Osteocyte (in vitro differentiated cells): ENCODE data around the gene FILIP1. TPM values are rescaled to one million over a fixed set of nuclear protein-coding genes. Genes with fewer than 3 reads are reported as not detected.

ENCODE experiments used
- DNase-seq: peaks from one replicate; pipeline ENCODE4 v3.0.0; 2021; ENCODE audit warnings: mixed read lengths; ENCODE audit not compliant: unreplicated experiment; ENCODE audit errors: extremely low spot score
- H3K27ac Mint-ChIP-seq: one replicate; pipeline ENCODE4 v1.8.0; 2021; ENCODE audit warnings: mild to moderate bottlenecking, mixed read lengths; ENCODE audit not compliant: unreplicated experiment
- H3K27me3 Mint-ChIP-seq: one replicate; pipeline ENCODE4 v1.8.0; 2021; ENCODE audit warnings: mixed read lengths; ENCODE audit not compliant: unreplicated experiment
- H3K36me3 Mint-ChIP-seq: one replicate; pipeline ENCODE4 v1.8.0; 2021; ENCODE audit warnings: mixed read lengths; ENCODE audit not compliant: unreplicated experiment
- H3K4me1 Mint-ChIP-seq: one replicate; pipeline ENCODE4 v1.8.0; 2021; ENCODE audit warnings: mixed read lengths; ENCODE audit not compliant: unreplicated experiment
- H3K4me3 Mint-ChIP-seq: one replicate; pipeline ENCODE4 v1.8.0; 2021; ENCODE audit warnings: mild to moderate bottlenecking, moderate library complexity, mixed read lengths; ENCODE audit not compliant: unreplicated experiment
- H3K9me3 Mint-ChIP-seq: one replicate; pipeline ENCODE4 v1.8.0; 2021; ENCODE audit warnings: mixed read lengths; ENCODE audit not compliant: unreplicated experiment
- total RNA-seq: library from RNA; stranded (reverse); gene quantifications from 2 replicates; pipeline ENCODE4 v1.2.1, GENCODE V29; 2021
- TF ChIP-seq, protein P1 (sequence below): fragments of 200-600 bp; sonication (generic); IDR thresholded peaks from 2 replicates; pipeline ENCODE4 v1.5.0; 2021; ENCODE audit warnings: antibody characterized with exemption, mild to moderate bottlenecking, moderate library complexity

The FILIP1 gene
- total RNA-seq, 1 donor from 2014 or later, result 0.05 TPM

DNA sequence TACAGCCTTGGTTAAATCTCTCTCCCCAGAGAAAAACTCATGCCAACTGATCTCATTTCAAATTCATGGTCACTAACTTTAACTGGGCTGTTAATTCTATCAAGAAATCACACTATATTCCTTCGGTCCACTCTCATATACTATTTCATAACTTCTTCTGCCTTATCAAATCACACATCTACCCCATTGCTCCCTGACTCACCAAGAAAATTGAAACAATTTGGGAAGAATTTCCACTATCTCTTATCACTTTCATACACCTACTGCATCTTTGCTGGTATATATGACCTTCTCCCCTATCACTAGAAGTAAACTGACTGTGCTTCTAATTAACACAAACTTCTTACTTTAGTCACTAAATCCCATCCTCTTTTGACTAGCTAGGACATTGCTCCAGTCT, 102.3 kb downstream of the FILIP1 start:
- H3K4me1 Mint-ChIP-seq, result no peaks in the 10 kb centered on the region
- no peak overlapping the region for H3K27ac Mint-ChIP-seq
- H3K27me3 Mint-ChIP-seq, result peaks cover 10% of the 10 kb centered on the region
- H3K4me3 Mint-ChIP-seq, result no peak overlapping the region
- H3K36me3 Mint-ChIP-seq, result no peaks in the 10 kb centered on the region
- H3K9me3 Mint-ChIP-seq, result no peaks in the 10 kb centered on the region
- DNase-seq, result no peak
- TF ChIP-seq, protein P1, sequence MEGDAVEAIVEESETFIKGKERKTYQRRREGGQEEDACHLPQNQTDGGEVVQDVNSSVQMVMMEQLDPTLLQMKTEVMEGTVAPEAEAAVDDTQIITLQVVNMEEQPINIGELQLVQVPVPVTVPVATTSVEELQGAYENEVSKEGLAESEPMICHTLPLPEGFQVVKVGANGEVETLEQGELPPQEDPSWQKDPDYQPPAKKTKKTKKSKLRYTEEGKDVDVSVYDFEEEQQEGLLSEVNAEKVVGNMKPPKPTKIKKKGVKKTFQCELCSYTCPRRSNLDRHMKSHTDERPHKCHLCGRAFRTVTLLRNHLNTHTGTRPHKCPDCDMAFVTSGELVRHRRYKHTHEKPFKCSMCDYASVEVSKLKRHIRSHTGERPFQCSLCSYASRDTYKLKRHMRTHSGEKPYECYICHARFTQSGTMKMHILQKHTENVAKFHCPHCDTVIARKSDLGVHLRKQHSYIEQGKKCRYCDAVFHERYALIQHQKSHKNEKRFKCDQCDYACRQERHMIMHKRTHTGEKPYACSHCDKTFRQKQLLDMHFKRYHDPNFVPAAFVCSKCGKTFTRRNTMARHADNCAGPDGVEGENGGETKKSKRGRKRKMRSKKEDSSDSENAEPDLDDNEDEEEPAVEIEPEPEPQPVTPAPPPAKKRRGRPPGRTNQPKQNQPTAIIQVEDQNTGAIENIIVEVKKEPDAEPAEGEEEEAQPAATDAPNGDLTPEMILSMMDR, result no peak

DNA sequence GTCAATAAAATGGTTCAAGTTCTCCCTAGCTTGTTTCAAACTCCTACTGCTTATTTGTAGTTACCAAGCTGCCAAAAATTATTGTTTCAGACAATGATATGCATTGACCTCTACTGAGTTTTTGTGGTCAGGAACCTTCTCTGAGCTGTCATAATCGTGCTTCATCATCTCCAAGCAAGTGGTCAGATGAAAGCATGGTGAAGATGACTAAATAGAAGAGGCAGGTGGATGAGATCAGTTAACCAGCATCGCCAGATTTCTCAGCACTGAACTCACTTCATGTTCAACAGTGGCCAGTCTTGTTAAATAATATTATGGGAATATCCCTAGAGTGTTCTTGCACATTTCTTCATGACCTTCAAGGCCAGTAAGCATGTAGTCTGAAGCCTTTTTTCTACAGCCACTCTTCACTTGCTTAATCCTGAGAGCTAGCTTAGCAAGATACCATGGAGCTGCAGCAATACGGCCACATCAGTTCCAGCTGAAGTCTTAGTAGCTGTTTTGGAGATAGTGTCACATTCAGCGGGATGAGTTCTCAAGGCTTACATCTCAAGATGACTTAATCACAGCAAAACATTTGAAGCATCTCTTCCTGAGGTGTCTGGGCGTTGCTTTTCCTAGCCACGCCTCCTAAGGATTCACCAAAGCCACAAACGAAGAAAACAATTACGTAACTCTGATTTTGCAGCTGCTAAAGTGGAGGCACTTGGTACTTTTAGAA, 107.4 kb downstream of the FILIP1 start:
- TF ChIP-seq, protein P1, result no peak
- no peak for DNase-seq
- H3K36me3 Mint-ChIP-seq, result no peaks in the 10 kb centered on the region
- H3K27me3 Mint-ChIP-seq, result peaks cover 39% of the 10 kb centered on the region
- no peaks in the 10 kb centered on the region for H3K9me3 Mint-ChIP-seq
- H3K4me1 Mint-ChIP-seq, result no peaks in the 10 kb centered on the region
- H3K4me3 Mint-ChIP-seq, result no peak overlapping the region
- H3K27ac Mint-ChIP-seq, result no peak overlapping the region

DNA sequence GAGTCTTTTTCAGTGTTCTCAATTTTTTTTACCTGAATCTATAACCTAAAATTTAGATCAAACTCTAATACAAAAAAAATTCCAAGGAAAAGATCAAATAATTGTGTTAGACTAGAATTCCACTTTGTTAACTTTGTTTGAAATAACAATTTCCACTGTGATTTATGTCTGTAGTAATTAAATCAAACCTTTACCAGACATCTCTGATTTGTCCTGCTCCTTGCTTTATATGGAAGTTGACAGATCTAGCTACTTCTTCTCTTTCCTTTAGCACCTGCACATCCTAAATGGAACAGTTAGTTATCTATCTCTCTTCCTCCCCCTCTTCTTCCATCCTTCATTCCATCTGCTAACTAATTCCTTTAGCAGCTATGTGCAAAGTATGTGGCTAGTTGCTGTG, 109.5 kb downstream of the FILIP1 start:
- no peaks in the 10 kb centered on the region for H3K36me3 Mint-ChIP-seq
- no peak overlapping the region for H3K27ac Mint-ChIP-seq
- TF ChIP-seq, protein P1, result no peak
- no peak for DNase-seq
- no peaks in the 10 kb centered on the region for H3K4me1 Mint-ChIP-seq
- H3K27me3 Mint-ChIP-seq, result peaks cover 44% of the 10 kb centered on the region
- H3K9me3 Mint-ChIP-seq, result no peaks in the 10 kb centered on the region
- no peak overlapping the region for H3K4me3 Mint-ChIP-seq

DNA sequence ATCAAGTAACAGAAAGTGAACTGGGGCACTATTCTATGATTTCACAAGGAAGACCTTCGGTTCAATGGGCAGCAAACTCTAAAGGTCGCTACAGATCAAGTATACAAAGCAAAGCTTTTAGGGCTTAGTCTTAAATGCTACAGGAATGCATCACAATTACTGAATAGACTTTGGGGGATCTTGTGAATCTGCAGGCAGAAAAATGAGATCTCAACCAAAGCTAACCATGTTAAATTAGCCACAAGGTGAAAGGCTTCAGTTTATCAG, 111.0 kb downstream of the FILIP1 start:
- TF ChIP-seq, protein P1, result no peak
- no peak for DNase-seq
- H3K27ac Mint-ChIP-seq, result no peak overlapping the region
- peaks cover 34% of the 10 kb centered on the region for H3K27me3 Mint-ChIP-seq
- H3K4me1 Mint-ChIP-seq, result no peaks in the 10 kb centered on the region
- H3K9me3 Mint-ChIP-seq, result no peaks in the 10 kb centered on the region
- H3K4me3 Mint-ChIP-seq, result no peak overlapping the region
- no peaks in the 10 kb centered on the region for H3K36me3 Mint-ChIP-seq

DNA sequence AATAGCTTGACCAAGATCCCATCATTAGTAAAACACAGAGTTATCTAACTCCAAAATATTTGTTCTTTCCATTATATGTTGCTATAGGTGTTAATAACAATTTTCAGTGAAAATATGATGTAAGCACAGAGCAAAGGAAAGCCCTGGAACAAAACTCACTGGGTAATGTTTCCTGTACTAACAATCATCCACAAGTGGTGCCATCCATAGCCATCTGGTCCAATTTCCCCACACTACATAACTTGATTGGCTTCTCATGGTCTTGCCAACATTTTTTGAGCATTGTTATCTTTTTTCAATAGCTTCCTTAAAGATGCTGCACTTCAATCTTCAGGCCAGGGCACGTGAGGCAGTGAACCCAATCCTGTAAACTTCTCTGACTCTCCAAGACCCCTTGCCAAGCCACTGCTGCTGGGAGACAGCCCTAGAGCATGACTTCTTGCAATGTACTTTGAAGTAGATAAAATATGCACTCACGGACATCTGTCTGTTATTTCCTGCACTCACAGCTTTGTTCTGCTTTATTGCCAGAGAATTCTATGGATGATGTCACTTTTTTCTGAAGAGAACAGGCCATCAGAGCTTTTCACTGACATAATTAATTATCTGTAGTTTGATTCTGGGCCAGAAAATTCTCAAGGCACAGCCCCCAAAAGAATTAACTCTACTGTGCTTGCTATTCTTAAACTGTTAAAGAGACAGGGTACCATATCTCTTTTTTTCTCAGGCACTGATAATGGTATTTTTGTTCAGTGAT, 111.5 kb downstream of the FILIP1 start:
- no peak overlapping the region for H3K27ac Mint-ChIP-seq
- H3K4me3 Mint-ChIP-seq, result no peak overlapping the region
- no peaks in the 10 kb centered on the region for H3K36me3 Mint-ChIP-seq
- no peak for DNase-seq
- H3K9me3 Mint-ChIP-seq, result no peaks in the 10 kb centered on the region
- TF ChIP-seq, protein P1, result no peak
- no peaks in the 10 kb centered on the region for H3K4me1 Mint-ChIP-seq
- peaks cover 34% of the 10 kb centered on the region for H3K27me3 Mint-ChIP-seq
